Stimulated activated CD4-positive, alpha-beta T cell treated with anti-CD3 and anti-CD28 coated beads, Interleukin-1b, Interleukin-23, amount 100 ng/mL, for 24 hours (primary cell): ENCODE measurements around the gene AFG3L2.
"Not testable (repeated sequence)": the region's sequence is repeated elsewhere in the genome, so short reads cannot be mapped to it uniquely, and the experiment has no call there.

ENCODE experiments used
- DNase-seq, 4 experiments: peaks; one replicate each; pipeline ENCODE4 v3.0.0-alpha.2; 2020; ENCODE audit warnings: low read depth in 4 of 4, low spot score in 1 of 4

Gene AFG3L2

DNA sequence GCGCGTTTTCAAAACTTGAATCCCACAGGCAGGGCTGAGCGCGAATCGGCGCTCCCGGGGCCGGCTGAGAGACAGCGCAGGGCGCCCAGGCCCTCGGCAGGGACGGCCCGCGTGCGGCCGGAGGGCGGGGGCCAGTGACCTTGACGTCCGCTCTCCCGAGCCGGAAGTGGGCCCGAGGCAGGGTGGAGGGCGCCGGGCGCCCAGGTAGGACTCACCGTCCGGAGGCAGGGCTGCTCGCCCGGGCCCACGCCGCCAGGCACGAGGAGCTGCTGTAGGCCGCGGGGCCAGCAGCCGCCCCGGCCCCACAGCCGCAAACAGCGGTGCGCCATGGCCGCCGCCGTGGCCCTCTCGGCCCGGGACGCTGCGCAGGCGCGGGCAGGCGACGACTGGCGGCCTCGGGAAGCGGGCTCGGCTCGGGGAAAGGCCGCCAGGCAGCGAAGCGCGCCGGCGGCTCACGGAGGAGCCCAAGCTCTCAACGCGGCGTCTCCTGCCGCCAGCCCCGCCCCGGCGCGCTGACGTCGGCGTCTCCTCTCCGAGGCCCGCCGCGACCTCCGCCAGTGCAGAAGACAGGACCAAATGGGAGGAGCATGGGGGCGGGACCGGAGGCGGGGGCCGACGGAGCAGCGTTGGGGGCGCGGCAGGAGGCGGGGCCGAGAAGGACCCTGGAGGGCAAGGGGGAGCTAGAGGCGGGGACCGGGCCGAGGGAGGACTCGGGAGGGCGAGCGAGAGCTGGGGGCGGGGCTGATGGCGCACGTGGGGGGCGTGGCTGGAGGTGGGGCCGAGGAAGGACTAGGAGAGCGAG, at the start of gene AFG3L2:
TSS of gene AFG3L2 (minus strand) at position 474 of the 802 bp plus-strand sequence. CDS start at position 329, 145 bp downstream.
- DNase-seq: peak; percentile 100

- no peak for DNase-seq
Measured at GRCh38 chr18:12424252-12424651, 47.2 kb upstream of the AFG3L2 start.

DNA sequence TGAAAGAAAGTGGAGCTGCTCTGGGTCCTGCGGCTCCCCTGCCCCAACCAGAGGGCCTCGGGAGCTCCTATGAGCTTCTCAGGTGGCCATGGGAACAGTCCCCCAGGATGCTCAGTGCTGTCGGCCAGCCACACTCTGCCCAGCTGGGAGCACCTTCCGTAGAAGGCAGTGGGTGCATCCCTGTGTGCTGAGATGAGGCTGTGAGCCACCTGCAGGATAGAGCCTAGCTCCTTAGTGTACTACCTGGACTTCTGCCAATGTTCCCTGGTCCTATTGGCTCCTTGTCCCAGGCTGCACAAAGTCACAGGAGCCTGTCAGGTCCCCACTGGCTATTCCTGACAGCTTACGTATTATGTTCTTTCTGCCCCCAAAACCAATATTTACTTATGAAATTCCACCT, 46.8 kb upstream of the AFG3L2 start:
- no peak for DNase-seq

DNA sequence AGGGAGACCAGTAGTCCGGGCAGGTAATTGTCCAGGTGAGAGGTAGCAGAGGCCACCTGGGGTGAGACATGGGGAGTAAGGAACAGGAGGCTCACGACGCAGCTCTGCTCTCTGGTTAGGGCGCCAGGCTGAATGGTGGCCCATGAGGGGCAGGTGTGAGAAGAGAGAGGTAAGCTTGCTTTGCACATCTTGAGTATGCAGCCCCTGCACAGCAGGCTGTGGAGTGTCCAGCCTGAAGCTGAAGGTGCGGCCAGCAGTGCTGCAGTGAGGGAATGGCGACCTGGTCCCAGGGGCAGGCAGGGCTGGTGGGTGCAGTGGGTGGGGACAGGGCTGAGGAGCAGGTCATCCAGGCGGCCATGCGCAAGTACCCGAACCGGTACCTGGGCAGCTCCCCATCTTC, 46.4 kb upstream of the AFG3L2 start:
- no peak for DNase-seq

DNA sequence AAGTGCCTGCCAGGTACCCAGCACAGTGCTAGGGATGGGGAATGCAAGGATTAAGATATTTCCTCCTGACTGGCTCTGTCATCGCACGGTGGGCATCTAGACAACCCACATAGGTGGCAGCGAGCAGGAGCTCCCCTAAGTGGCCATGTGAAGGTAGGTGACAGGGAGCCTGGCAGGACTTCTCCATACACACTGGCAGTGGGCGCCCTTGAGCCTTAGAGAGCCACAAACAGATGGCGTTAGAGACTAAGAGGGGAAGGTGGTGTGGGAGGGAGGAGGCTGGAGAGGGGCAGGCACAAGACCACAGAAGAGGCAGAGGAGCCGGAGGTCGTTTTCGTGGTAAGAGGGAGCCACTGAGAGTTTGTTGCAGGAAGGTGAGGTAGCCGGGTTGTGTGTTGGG, 45.9 kb upstream of the AFG3L2 start:
- no peak for DNase-seq

- DNase-seq: no peak
Measured at GRCh38 chr18:12421732-12422131, 44.7 kb upstream of the AFG3L2 start.

DNA sequence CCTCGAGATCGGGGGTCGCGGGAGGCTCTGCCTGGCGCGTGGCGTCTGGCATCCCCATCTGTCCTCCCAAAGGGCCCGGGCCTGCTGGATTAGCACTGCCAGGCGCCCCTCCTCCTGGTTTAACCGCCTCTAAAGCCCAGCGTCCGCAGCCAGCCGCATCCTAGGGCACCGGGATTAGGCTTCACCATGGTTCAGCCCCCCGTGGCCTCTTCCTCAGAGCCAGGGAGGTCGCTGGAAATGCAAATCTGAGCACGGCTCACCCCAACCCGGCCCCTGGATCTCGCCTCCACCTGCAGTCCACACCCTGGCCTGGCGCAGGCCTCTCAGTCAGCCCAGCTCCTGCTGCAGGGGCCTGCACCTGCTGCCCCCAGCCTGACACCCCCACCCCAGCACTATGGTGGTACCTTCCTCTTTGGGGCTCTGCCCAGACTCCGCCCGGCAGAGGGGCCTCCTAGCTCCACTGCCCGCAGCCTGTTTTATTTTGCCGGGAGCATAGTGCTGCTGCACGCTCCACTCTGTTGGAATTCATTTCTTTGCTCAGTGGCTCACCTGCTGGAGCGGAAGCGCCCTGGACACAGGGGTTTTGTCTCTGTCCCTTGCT, 43.9 kb upstream of the AFG3L2 start:
- DNase-seq: no peak

- no peak for DNase-seq
Measured at GRCh38 chr18:12417687-12418086, 40.7 kb upstream of the AFG3L2 start.

- DNase-seq: no peak
Measured at GRCh38 chr18:12416098-12416729, 39.2 kb upstream of the AFG3L2 start.

DNA sequence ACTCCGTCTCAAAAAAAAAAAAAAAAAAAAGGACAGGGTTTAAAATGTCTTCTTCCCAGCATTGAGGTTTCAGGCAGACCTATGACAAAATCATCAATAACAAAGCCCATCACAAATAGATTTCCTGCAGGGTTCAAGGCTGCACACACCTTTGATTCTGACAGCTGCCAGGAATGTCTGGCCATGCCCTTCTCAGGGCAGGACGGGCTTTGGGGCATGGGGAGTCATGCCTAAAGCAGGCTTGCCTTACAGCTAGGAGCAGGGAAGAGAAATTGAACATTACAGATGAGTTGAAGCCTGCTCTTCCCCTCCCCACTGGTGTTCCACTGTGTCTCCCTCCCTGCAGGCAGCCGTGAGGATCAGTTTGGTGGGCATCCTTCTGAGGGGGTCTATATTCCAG, 34.4 kb upstream of the AFG3L2 start:
- DNase-seq: no peak

- not testable (repeated sequence) for DNase-seq
Measured at GRCh38 chr18:12410747-12411146, 33.7 kb upstream of the AFG3L2 start.

GRCh38 chr18:12410081-12410481, 33.1 kb upstream of the AFG3L2 start:
- no peak for DNase-seq

DNA sequence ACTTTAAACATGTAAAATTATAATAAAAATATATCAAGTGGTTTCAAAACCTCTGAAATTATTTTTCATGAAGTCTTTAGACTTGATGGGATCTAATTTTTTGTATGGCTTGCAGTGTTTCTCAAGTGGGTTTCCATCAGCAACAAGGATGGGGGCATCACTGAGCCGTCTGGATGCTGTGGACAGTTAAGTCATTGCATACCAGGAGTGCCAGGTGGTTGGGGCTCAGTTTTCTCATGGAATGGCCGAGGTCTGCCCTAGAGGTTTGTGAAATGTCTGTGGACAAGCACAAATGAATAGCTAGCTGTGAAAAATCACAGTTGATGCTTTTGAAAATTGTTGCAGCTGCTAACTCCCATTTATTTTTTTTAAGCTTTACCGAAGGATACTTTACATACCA, 32.4 kb upstream of the AFG3L2 start:
- DNase-seq: no peak

- DNase-seq: no peak
Measured at GRCh38 chr18:12408247-12408869, 31.3 kb upstream of the AFG3L2 start.

DNA sequence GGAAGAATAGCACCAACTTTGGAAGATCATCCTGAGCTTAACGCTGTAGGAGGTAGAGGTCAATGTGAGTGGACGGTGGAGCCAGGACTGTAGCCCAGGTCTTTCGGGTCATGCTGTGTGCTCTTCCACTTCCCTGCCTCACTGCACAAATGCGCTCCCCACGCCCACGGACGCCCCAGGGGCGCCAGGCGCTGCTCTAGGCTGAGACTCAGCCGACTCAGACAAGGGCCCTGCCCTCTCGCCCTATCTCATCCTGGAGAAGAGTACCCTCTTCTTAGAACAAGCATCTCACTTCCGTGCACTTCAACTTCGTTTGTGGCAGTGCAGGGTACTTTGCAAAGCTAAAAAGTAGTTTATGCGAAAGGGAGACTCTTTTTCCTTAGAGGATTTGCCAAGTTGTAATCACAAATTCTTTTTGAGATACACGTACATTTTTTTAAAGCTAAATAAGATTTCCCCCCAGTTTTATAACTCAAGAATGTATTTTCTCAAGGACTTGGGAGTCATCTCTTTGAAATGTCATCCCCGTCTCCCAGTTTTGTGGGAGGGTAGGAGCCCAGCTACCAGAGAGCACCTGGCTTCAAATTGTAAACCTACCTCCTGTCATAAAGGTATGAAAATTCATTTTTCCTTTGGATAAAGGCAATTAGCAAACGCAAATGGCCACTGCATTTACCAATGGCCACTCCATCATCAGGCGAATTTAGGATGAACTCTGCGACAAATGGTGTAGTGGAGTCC, 29.5 kb upstream of the AFG3L2 start:
- DNase-seq: no peak

DNA sequence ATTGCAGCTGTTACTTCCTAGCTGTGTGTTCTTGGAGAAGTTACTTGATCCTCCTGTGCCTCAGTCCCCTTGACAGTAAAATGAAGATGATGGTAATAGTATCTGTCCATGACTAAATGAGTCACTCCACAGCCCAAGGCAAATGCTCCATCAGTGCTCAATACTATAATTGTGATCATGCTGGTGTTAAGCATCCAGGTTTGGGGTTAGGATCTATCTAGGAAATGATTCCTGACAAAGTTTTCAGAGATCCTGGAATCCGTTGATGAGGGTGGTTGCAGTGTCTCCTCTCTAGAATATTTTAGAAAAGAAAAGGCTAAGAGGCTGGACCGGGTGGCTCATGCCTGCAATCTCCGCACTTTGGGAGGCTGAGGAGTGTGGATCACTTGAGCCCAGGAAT, 28.0 kb upstream of the AFG3L2 start:
- DNase-seq: no peak

DNA sequence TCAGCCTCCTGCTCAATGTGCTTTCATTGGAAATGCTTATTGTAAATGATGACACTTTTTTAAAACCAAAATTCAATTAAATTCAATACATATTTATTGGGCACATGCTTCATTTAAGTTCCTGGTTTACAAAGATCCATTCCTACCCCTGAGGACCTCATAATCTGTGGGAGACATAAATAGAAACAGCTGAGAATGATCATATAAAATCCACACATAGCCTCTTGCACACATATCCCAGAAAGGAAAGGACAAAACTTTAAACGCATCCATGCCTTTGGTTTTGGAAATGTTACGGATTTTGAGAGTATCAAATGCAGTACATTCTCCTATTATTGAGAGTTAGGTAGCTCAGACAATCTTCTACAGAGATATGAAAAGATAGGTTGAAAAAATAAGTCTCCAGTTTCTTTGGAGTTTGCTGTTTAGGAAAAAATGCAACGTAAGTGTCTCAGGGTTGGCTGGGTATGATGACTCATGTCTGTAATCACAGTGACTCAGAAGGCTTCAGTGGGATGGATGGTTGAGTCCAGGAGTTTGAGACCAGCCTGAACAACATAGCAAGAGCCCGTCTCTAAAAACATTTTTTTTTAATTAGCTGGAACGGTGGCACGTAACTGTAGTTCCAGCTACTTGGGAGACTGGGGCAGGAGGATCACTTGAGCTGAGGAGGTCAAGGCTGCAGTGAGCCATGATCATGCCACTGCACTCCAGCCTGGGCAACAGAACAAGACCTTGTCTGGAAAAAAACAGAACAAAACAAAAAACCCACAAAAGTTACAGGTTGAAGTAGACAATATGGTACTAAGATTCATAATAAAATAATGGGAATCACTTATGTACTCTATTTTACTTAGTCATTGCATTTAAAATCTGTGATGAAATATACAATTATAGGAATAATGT, 26.8 kb upstream of the AFG3L2 start:
- no peak for DNase-seq

- no peak for DNase-seq
Measured at GRCh38 chr18:12401881-12402280, 24.9 kb upstream of the AFG3L2 start.

- DNase-seq: no peak
Measured at GRCh38 chr18:12399231-12399630, 22.2 kb upstream of the AFG3L2 start.

DNA sequence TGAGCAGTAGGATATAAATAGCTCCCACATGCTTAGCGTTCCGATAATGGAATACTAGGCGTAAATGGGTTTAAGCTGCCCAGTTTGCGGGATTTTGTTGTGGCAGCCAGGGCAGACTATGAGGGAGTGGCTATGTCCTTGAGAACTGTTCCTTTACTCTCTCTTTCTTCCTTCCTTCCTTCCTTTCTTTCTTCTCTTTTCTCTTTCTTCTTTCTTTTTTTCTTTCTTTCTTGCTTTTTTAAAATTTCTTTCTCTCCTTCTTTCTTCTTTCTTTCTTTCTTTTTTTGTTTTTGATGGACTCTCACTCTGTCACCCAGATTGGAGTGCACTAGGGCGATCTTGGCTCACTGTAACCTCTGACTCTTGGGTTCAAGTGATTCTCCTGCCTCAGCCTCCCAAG, 21.6 kb upstream of the AFG3L2 start:
- DNase-seq: no peak
